HG03139 (cell line): Measurements from ENCODE around the gene PARP4.
"Not testable (repeated sequence)": the region's sequence is repeated elsewhere in the genome, so short reads cannot be mapped to it uniquely, and the experiment has no call there.

Source experiments
- ATAC-seq: cut with Tn5 transposase; IDR thresholded peaks from one replicate; pipeline ENCODE4 v1.9.1; 2021; ENCODE audit not compliant: unreplicated experiment

The PARP4 gene

DNA sequence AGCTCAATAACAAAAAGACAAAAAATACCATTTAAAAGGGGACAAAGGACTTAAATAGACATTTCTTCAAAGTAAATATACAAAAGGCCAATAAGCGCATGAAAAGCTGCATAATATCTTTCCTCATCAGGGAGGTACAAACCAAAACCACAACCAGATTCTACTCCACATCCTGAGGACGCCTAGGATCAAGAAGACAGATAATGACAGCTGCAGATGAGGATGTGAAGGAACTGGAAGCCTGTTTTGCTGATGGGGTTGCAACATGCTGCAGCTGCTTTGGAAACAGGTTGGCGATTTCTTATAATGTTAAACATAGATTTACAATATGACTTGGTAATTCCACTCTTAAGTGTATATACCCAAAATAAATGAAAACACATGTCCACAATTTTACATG is 132.4 kb downstream of the PARP4 start:
- ATAC-seq: not testable (repeated sequence)

DNA sequence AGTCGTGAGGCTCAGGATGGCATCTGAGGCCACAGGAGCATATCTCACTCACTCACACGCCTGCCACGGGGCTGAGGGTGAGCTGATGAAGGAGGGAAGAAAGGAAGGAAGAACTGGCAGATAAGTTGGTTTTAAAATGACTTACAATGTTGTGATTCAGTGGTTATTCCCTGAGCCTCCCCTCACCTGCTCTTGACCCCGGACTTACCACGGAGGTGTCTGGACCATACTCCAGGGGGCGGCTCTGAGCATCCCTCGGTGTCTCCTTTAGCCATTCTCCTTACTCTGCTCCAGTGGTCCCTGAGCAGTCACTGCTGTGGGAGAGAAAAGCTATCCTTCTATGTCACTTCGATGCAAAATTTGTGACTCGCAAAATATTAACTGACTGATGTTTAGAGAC is 141.3 kb downstream of the PARP4 start:
- not testable (repeated sequence) for ATAC-seq
